Activated naive CD8-positive, alpha-beta T cell treated with anti-CD3 and anti-CD28 coated beads, Interleukin-2, amount 10 ng/mL, durations not matched to agents 7 days and 5 days (primary cell): ENCODE results near the gene NRSN2. TPM values are rescaled to one million over a fixed set of nuclear protein-coding genes. Genes with fewer than 3 reads are reported as not detected.
A peak's percentile ranks its signal among the peaks of the same experiment; 100 is the strongest.

Experiments
- ATAC-seq: fragments of 150-1000 bp; cut with Tn5 transposase; one replicate; pipeline ENCODE4 v1.10.0; 2021; ENCODE audit warnings: low read depth, moderate library complexity
- POLR2A ChIA-PET: fragments of 350-600 bp; sonication (Branson Sonifier 250); formaldehyde crosslinking; loops from one replicate; lab custom pipeline; 2021; ENCODE audit warnings: antibody characterized with exemption; lab: Charles Lee
- DNase-seq: peaks from one replicate; pipeline ENCODE4 v3.0.0; 2021
- H3K27ac Mint-ChIP-seq: one replicate; pipeline ENCODE4 v1.8.0; 2022; ENCODE audit warnings: mild to moderate bottlenecking, mixed read lengths
- H3K27me3 Mint-ChIP-seq: one replicate; pipeline ENCODE4 v1.8.0; 2022; ENCODE audit warnings: mild to moderate bottlenecking, moderate library complexity, mixed read lengths
- H3K36me3 Mint-ChIP-seq: one replicate; pipeline ENCODE4 v1.8.0; 2021; ENCODE audit warnings: mild to moderate bottlenecking, mixed read lengths
- H3K4me1 Mint-ChIP-seq: one replicate; pipeline ENCODE4 v1.8.0; 2021; ENCODE audit warnings: mixed read lengths
- H3K4me3 Mint-ChIP-seq: one replicate; pipeline ENCODE4 v1.8.0; 2022; ENCODE audit warnings: mild to moderate bottlenecking, moderate library complexity, mixed read lengths
- H3K9me3 Mint-ChIP-seq: one replicate; pipeline ENCODE4 v1.8.0; 2021; ENCODE audit warnings: mixed read lengths
- total RNA-seq, 2 experiments: library from RNA; stranded (reverse); gene quantifications; one replicate each; pipeline ENCODE4 v1.2.3, GENCODE V29; 2021

Gene NRSN2
- total RNA-seq, 2 experiments from 2014 or later = 3.6 to 3.7 TPM

- Mint-ChIP-seq H3K4me3 (no peak overlapping the region), H3K4me1 (peaks cover 28% of the 10 kb centered on the region), H3K9me3 (peaks cover 5% of the 10 kb centered on the region), H3K36me3 (peaks cover 15% of the 10 kb centered on the region), H3K27ac (no peak overlapping the region), H3K27me3 (no peaks in the 10 kb centered on the region)
- no peak for DNase-seq
- peak; percentile 37 for ATAC-seq
- POLR2A ChIA-PET = interaction anchor here (1.0 kb wide), 1 partner anchor 37 kb away, joined by 3 read pairs; no protein-coding TSS in a partner anchor
Measured at GRCh38 chr20:402496-402885, 55.6 kb downstream of the NRSN2 start.

- Mint-ChIP-seq H3K36me3 (peaks cover 13% of the 10 kb centered on the region), H3K9me3 (peaks cover 5% of the 10 kb centered on the region), H3K4me3 (no peak overlapping the region), H3K27me3 (no peaks in the 10 kb centered on the region), H3K27ac (peak overlapping the region; percentile 54), H3K4me1 (peaks cover 28% of the 10 kb centered on the region)
- POLR2A ChIA-PET = interaction anchor here (0.5 to 1.0 kb wide), 2 partner anchors 38 to 43 kb away, joined by 3 read pairs; no protein-coding TSS in a partner anchor
- ATAC-seq (no peak), DNase-seq (no peak)
Measured at GRCh38 chr20:402898-403581, 56.1 kb downstream of the NRSN2 start.

- Mint-ChIP-seq H3K27ac (peak overlapping the region; percentile 20), H3K27me3 (no peaks in the 10 kb centered on the region), H3K9me3 (peaks cover 5% of the 10 kb centered on the region), H3K36me3 (peaks cover 11% of the 10 kb centered on the region), H3K4me3 (no peak overlapping the region), H3K4me1 (peaks cover 28% of the 10 kb centered on the region)
- POLR2A ChIA-PET = interaction anchor here (0.5 to 1.2 kb wide), 2 partner anchors 23 to 44 kb away, joined by 3 read pairs; partner anchors contain the start of gene TRIB3
- DNase-seq (no peak), ATAC-seq (no peak)
Measured at GRCh38 chr20:403582-403957, 56.7 kb downstream of the NRSN2 start.

- DNase-seq (no peak), ATAC-seq (no peak)
- POLR2A ChIA-PET = interaction anchor here (1.2 kb wide), 1 partner anchor 24 kb away, joined by 3 read pairs; the partner anchor contains the start of gene TRIB3
- Mint-ChIP-seq H3K4me3 (no peak overlapping the region), H3K36me3 (peaks cover 12% of the 10 kb centered on the region), H3K9me3 (peaks cover 5% of the 10 kb centered on the region), H3K4me1 (peaks cover 28% of the 10 kb centered on the region), H3K27ac (no peak overlapping the region), H3K27me3 (no peaks in the 10 kb centered on the region)
Measured at GRCh38 chr20:404088-404487, 57.2 kb downstream of the NRSN2 start.

Other genes starting within 250 kb of the NRSN2 start
- not detected for gene DEFB126, start 204.5 kb upstream of the NRSN2 start, total RNA-seq
- gene DEFB127, start 189.7 kb upstream of the NRSN2 start, total RNA-seq = not detected
- not detected for gene DEFB128, start 157.4 kb upstream of the NRSN2 start, total RNA-seq
- gene DEFB129, start 119.9 kb upstream of the NRSN2 start, total RNA-seq = not detected
- gene DEFB132, start 89.4 kb upstream of the NRSN2 start, total RNA-seq = not detected
- gene C20orf96, start 56.4 kb upstream of the NRSN2 start, total RNA-seq = 10 to 100 TPM in 1 of 2 experiments, 1 to 10 TPM in 1; 9.6 to 11.7 TPM
- gene ZCCHC3, start 49.5 kb upstream of the NRSN2 start, total RNA-seq = 10 to 100 TPM; 30.0 to 30.6 TPM
- gene SOX12, start 21.6 kb upstream of the NRSN2 start, total RNA-seq = 10 to 100 TPM; 10.1 to 10.6 TPM
- 10 to 100 TPM; 24.2 to 26.1 TPM for gene TRIB3, start 33.6 kb downstream of the NRSN2 start, total RNA-seq
- gene RBCK1, start 61.2 kb downstream of the NRSN2 start, total RNA-seq = 100 to 1,000 TPM; 156 to 179 TPM
- 10 to 100 TPM; 36.8 to 38.0 TPM for gene TBC1D20, start 115.4 kb downstream of the NRSN2 start, total RNA-seq
- 100 to 1,000 TPM; 113 to 114 TPM for gene CSNK2A1, start 196.7 kb downstream of the NRSN2 start, total RNA-seq